Loucy (cell line): ENCODE results near the gene MST1.
"Not testable (repeated sequence)": the region's sequence is repeated elsewhere in the genome, so short reads cannot be mapped to it uniquely, and the experiment has no call there.

Experiments
- EZH2phosphoT487 ChIP-seq: fragments of 200-600 bp; IDR thresholded peaks from 2 replicates; pipeline ENCODE4 v1.6.1; 2018; ENCODE audit warnings: antibody characterized with exemption, mild to moderate bottlenecking, moderate library complexity, borderline replicate concordance
- TF ChIP-seq, protein P1 (sequence below): fragments of 200-600 bp; sonication (generic); conservative IDR thresholded peaks from 2 replicates; pipeline ENCODE4 v1.5.1; 2014; ENCODE audit warnings: mild to moderate bottlenecking, antibody characterized with exemption, low read length

DNA sequence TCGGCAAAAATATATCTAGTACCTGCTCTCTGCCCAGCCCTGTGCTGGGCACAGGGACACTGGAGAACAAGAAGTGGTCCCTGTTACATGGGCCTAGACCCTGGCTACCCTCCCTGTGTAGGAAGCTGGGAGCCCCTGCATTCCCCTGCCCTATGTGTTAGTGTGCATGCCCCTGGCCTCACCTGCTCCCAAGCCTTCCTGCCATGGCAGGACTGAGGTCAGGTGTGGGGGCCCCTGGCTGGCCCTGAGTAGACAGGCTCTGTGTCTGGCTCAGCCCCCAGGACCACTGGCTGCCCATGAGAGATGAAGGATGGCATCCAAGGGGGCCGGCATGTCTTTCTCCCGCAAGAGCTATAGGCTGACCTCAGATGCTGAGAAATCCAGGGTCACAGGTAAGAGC lies 1.6 kb upstream of the MST1 start:
- TF ChIP-seq, protein P1, sequence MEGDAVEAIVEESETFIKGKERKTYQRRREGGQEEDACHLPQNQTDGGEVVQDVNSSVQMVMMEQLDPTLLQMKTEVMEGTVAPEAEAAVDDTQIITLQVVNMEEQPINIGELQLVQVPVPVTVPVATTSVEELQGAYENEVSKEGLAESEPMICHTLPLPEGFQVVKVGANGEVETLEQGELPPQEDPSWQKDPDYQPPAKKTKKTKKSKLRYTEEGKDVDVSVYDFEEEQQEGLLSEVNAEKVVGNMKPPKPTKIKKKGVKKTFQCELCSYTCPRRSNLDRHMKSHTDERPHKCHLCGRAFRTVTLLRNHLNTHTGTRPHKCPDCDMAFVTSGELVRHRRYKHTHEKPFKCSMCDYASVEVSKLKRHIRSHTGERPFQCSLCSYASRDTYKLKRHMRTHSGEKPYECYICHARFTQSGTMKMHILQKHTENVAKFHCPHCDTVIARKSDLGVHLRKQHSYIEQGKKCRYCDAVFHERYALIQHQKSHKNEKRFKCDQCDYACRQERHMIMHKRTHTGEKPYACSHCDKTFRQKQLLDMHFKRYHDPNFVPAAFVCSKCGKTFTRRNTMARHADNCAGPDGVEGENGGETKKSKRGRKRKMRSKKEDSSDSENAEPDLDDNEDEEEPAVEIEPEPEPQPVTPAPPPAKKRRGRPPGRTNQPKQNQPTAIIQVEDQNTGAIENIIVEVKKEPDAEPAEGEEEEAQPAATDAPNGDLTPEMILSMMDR = not testable (repeated sequence)
- TF ChIP-seq EZH2phosphoT487 = not testable (repeated sequence)
